HG02938 (cell line): Measurements from ENCODE around the gene OCA2.
"Not testable (repeated sequence)": the region's sequence is repeated elsewhere in the genome, so short reads cannot be mapped to it uniquely, and the experiment has no call there.

Source experiments
- ATAC-seq: cut with Tn5 transposase; IDR thresholded peaks from one replicate; pipeline ENCODE4 v1.9.1; 2021; ENCODE audit warnings: mild to moderate bottlenecking, moderate library complexity; ENCODE audit not compliant: unreplicated experiment

Gene OCA2

DNA sequence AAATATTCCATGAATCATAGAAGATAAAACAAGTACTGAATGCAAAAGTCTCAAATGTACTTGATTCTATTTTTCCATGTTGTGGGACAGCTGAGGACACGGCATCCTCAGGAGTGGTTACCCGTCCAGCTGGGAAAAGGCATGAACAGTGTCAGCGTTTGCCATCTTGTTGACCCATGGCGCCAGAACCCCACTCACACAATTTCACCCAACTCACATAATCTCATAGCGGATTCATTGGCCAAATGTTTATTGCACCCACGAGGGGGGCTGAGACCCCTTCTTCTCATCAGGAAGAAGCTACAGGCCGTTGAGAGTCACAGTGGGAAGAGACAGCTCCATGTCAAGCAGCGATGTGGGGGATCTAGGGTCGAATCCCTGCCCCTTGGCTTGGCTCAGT, 72.9 kb downstream of the OCA2 start:
- ATAC-seq: no peak

DNA sequence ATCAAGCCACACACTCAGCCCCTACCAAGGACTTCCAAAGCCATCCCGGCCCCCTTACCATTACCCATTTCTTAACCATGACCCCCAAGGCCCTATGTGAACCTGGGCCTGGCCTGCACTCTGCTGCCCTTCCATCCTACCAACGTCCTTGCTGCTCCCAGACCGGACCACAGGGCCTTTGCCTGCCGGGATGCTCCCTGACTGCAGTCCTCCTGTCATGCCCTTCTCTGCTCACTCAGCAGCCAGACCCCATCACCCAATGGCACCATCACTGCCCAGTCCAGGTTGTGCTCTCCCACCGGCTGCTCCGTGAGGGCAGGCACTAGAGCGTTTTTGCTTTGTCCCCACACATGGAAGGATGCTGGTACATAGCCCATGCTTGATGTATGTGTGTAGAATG, 73.7 kb downstream of the OCA2 start:
- no peak for ATAC-seq

DNA sequence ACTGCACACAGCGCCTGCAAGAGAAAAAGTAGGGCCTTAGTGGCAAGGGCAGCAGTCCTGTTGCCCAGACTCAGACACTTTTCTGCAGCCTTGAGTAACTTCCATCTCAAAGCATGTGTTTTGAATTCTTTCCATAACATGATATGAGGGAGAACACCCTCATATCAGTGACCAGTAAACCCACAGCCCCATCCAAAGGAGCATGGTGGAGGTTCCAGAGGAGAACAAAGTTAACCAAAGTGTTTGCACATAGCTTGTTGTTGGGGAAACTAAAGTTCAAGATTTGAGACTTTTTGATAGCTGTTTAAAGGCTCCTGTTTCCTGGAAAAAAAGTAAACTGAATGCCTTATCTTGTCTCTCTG, 74.2 kb downstream of the OCA2 start:
- no peak for ATAC-seq

DNA sequence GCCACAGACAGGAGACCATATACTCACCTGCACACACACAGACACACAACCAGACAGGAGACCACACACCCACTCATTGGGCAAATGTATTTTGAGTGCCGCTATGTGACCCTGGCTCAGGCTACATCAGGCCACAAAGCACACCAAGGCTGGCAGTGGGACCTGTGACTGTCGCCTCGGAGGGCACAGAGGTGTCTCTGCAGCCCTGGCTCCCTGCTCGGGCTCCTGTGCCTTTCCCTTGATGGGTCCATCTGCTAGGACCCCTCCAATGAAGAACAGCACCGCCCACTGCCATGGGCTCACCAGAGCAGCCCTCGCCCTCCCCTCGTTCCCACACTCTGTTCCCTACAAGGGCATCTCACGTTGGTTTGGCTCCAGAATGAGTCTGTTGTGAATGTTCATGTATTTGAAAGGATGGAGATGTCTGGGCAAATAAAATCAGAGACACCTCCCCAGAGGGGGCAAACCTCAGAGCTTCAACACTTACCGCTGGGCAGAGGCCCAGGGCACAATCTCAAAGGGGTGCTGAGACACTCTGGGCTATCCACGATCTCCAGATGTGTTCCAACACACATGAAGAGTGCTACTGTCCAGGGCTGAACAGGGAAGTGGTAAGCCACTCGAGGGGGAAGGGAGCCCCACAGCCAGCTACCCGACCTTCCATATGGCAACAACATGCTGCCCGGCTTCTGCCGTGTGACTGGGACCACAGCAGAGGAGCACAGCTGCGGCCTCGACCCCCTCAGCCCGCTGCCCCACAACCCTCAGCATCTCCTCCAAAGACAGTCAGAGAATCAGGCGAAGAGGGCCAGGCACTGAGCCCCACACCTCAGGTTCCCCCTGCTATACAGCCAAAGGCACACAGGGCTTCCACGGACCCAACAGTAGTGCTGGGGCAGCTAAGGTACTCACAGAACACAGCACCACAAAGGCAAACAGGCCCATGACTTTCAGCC, 74.9 kb downstream of the OCA2 start:
- ATAC-seq: no peak

DNA sequence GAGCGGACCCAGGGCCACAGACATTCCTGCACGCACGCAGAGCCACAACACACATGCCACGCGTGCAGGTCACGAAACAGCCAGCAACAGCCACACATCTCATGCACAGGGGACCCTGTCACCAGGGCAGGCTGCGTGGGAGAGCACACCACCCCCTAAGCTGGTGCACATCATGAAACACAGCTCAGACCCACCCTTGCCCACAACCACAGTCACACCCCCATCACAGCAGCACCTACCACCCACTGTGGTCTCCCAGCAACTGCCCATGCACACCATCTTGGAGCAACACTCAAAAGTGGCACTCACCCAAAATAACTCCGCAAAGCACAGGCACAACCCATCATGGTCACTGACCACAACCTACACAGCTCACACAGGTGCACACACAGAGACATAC, 75.7 kb downstream of the OCA2 start:
- no peak for ATAC-seq

DNA sequence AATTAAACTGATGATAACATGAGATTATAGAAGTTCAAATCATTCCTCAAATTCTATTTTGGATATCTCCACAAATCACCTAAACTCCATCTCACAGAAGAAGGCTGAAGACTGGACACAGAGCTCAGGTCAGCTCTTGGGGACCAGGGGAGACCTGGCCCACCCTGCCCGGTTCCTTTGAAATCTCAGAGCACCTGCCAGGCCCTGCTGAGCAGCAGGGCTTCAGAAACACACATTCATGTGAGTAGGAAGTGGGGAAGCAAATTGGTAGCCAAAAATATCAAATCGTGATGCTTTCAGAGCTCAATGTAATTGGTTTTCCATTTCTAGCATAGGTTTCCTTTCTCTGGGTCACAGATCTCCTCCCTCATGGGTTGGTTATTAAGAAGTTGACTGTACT, 76.2 kb downstream of the OCA2 start:
- no peak for ATAC-seq

DNA sequence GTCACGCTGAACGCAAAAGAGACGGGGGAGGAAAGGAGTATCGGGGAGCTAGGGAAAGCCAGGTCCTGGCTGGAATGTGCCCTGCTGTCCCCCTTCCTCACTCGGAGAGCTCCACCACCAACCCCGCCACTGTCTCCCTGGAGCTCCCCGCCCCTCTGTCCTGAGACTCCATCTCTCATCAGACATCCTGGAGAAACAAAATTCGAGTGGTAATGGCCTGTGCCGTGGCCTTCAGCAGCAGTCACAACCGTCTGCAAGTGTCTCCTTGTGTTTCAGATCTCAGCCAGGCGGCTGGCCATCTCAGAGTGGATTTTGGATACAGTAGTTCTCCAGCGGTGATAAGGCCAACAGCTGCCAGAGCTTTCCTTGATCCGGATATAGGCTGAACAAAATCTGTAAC, 76.9 kb downstream of the OCA2 start:
- ATAC-seq: no peak

DNA sequence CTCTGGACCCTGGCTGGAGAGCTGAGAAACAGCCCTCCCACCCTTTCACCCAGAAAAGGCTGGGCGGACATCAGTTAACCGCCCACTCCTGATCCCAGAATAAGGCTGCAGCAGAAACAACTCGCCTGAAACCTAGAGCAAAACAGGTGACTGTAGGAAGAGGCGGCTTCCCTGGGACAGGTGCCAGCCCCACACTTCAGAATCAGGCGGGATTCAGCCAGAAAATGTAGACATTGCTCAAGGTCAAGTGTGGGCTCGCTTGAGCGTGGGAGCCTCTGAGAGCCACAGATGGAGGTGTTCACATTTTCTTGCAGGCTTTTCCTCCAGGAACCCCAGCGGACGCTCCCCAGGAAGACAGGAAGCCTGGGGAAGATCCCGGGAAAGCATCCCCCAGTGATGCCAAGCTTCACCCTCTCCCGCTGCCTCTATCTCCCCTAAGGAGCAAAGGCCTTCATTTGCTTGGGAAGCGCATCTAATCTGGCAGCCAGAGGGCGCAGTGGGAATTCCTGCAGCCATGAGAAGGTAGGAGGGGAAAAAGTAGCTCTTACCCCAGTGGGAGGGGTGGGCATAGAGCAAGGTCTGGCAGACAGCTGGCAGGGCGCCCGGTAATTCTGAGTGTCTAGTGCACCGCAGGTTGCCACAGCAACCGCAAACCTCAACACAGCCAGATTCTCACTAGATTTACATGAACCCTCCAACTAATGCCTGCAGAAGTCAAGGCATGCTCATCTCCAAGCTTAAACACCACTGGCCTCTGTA, 77.7 kb downstream of the OCA2 start:
- ATAC-seq: no peak

DNA sequence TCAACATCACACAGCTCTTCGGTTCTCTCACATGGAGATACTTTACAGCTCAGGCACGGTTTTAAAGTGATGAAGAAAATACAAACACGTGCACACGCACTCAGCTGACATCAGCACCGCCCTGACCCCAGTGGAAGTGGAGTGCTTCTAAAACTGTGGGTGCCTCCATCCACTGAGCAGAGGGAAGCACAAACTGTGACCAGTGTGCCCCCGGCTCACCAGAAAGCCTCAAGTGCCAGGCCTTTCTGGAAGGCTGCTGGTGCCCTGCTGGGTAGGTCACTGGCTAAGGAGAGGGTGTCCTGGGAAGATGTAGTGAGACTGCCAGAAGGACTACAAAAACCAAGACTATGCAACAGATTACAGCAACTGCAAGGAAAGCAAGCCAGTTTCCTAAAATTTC, 78.5 kb downstream of the OCA2 start:
- no peak for ATAC-seq

DNA sequence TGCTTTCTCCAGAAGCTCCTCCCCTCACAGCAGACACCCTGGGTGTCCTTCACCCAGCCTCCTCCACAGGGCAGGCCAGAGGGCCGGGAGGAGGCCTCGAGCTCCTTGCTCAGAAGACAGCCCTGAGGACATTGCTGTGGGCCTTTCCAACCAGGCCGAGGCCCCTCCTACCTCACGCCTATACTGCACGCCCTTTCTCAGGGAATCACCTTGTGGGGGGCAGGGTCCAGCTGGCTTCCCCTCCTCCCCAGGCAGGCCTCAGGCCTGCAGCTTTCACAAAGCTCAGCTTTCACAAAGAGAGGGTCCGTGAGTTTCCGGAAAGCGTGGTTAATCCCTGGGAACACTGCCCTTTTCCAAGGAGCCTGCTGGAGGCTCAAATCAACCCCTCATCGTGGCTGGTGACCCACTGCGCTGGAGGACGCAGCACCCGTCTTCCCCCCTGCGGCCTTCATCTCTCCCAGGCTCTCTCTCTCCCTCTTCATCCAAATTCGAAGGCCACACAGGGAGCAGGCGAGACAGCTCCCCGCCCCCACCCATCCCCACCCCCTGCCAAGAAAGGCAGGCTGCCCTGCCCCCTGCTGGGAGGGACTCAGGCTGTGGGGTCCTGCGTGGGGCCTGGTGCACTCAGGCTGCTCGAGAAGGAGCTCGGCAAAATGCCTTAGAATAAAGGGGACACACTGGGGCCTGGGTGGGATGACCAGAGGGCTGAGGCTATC, 79.4 kb downstream of the OCA2 start:
- ATAC-seq: no peak

DNA sequence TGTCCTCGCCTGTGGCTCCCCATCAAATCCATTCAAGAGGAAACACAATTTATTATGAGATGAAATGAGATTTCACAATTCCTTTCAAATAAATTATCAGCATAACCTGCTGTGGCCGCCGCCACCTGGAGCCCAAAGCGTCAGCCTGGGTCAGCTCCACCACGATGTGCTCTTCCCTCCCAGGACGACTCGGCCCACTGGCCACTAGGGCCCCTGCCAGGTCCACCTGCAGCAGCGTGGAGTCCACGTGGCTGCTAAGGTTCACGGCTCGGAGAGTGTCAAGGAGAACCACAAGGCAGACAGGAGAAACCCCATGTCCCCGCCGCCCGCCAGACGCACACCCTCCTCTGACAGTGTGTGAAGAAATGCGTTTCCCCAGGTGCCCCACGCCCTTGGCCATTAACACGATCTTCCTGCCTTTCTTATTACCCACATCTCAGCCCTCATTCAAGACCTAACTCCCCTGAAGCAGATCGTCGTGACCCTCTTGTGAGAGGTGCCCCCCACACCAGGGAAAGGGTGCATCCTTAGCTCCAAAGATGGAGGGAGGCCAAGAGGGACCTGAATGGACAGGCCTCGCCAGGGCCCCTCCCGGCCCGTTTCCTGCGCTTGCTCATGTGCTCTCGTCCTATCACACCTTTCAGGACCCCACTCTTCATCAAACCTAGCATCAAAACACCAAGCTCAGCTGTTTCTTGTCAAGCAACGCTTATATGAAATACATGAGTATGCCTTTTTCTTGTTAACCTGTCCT, 80.6 kb downstream of the OCA2 start:
- ATAC-seq: no peak

DNA sequence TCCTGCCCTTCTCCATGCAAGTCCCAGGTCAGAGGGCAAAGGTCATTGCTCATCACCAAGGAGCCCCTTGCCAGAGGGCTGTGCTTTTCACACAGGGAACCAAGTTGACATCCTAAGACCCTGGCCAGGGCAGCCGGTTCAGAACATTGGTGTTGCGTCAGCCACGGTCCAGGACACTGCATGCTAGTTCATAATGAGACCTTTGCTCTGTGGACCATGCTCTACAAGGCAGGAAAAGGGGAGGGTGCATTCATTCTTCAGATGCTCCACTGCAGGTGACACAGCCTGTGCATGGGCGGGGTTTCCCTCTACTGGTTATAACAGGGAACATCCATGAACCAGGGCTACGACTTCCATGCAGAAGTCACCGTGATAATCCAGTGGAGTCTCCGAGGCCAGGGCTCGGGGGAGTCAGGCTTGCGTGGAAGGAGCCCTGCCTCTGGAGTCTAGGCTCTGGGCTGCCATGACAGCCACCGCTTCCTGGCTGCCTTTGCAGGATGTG, 81.6 kb downstream of the OCA2 start:
- no peak for ATAC-seq

DNA sequence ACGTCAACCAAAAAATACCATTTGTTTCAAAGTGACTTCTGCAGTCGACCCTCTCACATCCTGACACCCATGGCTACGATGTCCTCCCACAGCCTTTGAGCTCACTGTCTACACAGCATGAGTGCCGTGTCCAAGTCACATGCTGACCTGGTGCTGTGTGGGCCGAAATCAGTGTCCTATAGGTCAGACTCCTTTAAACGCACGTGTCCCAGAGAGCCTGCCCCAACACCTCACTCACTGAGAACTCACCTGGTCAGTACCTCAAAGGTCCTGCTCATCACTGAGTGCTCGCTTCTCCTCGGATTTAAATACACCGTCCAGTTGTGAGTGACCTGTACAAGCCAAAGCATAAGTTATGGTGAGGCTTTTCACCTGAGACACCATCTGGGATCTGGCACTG, 83.3 kb downstream of the OCA2 start:
- no peak for ATAC-seq

DNA sequence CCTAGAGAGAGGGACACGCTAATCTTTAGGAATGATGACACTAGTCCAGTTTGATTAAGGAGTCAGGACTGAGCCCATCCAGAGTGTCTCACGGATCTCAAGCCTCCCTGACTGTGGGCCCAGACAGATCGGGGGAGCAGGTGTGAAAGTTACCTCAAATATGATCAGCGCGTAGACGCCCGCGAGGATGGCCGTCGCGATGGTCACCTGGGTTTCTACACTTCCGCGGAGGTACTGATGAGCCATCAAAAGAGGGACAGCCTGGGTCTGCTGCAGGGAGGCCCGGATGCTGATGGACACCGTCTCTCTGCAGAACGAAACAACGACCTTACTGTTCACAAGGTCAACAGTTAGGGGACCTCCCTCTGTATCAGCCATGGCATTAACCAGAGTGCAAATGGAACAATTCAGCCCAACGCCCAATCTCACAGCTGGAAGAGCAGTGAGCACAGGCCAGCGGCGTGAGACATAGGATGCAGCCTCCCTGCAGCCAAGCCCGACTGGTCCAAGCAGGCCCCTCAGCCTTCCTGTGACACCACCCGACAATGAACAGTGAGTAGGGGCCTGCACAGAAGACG, 84.4 kb downstream of the OCA2 start:
- no peak for ATAC-seq

DNA sequence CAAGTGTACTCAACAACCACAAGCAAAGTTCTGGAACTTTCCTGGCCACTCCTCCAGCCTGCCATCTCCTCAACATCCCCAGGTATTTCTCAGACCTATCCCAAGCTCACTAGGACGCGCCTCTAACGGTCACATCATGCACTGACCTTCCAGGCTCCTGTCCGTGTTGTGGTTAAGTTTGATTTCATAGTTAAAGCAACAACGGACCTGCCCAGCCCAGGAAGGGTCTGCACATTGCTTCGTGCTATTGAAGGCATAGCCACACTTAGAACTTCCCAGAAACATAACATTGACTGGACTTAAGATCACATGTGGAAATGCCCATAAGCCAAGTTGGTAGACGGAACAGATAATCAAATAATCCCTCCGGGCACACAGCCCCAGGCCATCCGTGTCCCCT, 85.1 kb downstream of the OCA2 start:
- ATAC-seq: no peak

DNA sequence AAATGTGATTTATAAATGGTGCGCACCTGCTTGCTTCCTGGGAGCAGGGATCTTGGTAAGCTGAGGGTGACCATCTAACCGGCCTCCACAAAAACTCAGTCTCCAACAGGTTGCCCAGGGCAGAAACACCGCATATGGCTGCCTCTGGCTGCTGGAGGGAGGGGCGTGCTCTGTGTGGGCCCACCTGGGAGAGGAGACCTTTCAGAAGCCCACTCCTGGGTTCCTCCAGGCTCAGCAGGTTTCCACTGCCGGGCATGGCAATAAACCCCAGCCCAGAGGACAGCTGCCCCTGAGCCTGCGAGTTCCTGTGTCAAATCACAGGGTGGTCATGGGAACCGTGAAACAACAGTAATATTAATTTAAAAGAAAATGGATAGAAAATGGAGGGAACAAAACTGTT, 85.6 kb downstream of the OCA2 start:
- no peak for ATAC-seq

DNA sequence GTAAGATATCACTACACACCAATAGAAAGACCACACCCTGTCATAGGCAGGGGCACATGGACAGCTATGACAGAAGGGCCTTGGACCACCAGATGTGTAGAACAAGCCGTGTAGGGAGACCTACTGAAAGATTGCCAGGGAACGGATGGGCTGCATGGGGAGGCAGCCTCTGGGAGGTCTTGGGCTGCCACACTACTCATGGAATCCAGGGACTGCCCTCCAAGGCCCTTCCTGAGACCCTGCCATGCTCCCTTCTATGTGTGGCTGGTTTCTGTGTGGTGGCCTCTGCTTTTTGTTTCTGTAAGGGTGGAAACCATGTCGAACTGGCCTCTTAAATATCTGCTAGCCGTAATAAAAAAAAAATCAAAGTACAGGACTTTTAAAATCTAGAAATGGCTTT, 86.9 kb downstream of the OCA2 start:
- ATAC-seq: no peak

DNA sequence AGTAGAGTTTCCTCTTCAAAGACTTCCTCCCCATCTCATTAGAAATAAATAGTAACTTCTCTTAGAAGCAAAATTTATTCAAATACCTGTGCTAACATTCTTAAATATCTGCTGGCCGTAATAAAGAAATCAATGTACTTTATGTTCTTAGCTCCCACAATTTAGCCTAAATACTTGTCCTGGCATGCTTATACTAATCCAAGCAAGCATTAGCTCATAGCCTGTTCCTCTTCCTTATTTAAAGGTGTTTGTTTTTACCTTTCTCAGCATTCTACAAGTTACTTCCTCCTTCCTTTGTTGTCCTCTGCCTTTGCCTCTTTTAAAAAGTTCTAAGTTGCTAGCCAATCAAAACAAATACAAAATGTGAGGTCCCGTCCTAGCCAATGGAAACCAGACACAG, 90.9 kb downstream of the OCA2 start:
- ATAC-seq: not testable (repeated sequence)

DNA sequence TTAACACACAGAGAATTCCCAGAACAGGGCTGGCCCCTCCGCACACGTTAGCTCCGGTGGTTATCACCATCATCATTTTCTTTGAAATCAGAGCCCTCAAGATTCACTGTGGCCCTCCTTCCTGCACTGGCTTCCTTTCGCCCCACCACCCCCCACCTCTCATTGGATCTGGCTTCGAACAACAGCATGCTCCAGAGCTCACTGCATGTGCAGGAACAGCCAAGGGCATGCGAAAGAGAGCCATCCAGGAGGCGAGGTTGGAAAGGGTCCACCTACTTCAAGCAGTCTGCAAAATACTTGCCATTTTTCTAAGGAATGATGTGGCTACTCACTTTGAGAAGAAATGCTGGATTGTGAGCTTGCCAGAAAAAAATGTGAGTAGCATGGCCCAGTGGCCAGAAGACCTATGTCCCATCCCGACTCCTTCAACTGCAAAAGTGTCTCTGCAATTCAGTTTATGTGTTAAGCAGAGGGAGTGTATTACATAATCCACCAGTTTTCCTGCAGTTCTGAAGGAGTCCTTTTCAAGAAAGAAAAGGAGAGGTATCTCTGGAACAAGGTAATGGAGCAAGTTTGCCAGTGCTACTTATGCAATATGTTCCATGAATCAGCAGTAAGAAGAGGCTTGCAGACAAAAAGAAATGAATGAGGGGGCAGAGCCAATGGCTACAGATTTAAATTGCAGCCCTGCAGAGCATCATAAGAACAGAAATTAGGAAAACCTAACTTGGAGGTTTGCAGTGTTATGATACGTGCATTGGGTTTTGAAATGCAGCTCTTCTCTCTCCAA, 92.8 kb downstream of the OCA2 start:
- no peak for ATAC-seq
